HG02610 (cell line): ENCODE results near the gene COPS7A.

Experiments
- ATAC-seq: cut with Tn5 transposase; IDR thresholded peaks from one replicate; pipeline ENCODE4 v1.9.1; 2021; ENCODE audit warnings: mild to moderate bottlenecking, moderate library complexity; ENCODE audit not compliant: unreplicated experiment

The COPS7A gene

DNA sequence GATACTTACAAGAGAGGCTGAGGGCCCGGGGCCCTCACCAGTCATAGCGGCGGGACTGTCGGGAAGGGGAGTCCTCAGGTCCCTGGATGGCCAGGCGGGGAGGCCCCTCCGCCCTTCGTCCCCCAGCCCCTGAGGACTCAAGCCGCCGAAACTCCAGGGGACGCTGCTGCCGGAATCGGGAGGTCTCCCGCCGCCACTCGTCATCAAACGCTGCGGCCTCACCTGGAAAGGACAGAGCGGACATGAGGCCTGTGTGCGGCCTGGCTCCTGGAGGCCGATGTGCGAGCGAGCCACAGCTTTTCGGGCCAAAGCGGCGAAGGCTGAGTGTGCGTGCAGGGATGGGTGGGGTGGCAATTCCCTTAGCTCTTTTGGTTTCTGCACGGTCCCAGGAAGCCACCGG, 24.9 kb downstream of the COPS7A start:
- ATAC-seq = no peak

DNA sequence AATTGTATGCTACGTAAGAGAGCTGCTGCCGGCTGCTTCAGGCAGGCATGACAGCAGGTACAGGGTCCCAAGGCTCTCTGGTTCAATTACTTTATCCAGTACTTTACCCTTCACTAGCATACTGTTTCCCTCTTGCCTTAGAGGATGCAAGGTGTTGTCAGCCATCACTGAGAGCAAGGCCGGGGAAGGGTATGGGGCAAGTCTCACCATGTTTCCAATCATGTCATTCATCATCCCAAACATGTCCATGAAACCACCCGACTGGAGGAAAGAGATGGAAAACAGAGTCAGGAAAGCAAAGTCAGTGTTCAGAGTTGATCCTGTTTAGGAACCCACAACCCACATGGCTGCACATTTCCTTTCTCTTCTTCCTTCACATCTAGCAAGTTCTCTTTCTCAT, 26.7 kb downstream of the COPS7A start:
- no peak for ATAC-seq

DNA sequence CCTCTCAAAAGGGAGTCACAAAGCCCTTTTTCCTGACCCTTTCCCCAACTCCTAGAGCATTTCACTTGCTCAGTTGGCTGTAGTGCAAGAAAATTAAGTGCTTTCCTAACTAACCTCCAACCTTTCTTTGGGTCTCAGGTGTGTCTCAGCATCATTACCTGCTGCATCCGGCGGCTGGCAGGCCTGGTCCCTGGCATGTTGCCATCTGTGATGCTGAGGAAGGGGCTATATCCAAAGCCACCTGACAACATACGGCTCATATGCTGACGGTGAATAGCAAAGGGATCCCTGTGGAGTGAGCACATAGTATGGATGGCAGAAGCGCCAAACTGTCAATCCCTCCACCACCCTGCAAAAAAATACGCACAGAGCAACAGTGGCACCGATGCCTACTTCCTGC, 27.9 kb downstream of the COPS7A start:
- ATAC-seq = no peak

DNA sequence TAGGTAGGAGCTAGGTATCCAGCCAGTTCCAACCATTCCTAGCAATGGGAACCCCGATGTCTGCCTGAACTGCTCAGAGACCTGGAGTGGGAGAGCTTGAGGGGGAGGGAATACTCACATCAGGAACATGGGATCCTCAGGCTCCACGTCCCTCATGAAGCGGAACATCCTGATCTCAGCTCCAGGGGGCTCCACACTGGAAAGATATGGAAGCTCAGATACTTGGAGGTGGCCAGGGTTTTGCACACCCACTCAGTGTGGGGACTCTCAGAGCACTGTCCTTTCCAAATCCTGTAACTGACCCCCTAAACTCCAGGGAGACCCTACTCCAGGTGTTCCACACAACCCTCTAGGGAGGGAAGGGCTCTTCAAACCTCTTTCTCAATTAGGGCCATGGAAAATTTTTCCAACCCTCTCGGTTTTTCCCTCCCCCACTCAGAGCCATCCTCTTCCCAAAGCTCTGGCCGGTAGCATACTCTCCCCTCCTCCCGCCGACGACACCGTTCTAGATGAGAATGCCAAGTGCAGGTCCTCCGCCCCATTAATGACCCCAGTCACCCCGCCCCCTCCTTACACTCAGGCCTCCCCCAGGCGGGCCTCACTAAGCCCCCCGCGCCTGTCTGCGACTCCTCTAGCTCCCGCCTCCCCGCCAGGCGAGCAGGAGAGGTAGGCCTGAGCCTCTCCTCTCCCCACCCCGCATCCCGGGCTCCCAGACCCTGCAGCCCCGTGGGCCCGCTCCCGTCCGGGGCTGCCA, 28.5 kb downstream of the COPS7A start:
- no peak for ATAC-seq

DNA sequence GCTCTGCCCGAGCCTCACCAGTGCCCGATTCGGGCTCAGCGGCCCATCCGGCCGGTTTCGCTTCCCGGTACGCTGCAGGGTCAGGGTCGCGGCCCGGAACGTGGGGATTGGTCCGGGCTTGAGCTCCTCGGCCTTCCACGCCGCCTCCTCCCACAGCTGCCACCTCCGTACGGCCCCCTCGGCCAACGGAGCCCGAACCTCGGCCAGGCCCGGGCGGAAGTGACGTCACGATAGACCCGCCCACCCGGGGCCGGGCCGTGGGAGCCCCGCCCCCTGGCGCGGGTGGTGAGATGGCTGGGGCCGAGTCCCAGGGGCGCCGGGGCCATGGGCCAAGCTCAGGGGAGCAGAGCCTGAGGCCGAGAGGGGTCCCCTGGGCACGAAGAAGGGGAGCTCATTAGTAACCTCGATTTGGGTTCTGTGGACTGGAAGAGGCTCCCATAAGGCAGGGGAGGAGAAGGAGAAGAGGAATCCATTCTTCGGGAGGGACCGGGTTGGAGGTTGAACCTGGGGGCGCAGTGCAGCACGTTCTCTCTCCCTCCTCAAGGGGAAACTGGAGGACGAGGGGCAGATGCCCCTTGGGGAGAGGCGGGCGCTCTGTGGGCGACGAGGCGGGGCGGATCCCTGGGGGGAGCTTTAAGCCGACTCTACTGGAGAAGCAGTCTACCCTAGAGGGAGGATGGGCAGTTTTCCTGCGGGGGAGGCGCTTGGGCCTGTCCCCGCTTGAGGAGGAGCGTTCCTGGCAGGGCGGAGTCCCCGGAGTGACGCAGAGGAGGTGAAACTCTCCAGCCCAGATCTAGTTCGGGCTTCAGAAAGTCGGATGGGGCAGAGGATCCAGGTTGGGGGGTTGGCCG, 29.3 kb downstream of the COPS7A start, which contains the start of gene MLF2:
Gene MLF2, minus strand, starts transcription at position 221 of the 851 bp plus-strand sequence. CDS start 807 bp downstream, outside the sequence.
- peak; percentile 92 for ATAC-seq

DNA sequence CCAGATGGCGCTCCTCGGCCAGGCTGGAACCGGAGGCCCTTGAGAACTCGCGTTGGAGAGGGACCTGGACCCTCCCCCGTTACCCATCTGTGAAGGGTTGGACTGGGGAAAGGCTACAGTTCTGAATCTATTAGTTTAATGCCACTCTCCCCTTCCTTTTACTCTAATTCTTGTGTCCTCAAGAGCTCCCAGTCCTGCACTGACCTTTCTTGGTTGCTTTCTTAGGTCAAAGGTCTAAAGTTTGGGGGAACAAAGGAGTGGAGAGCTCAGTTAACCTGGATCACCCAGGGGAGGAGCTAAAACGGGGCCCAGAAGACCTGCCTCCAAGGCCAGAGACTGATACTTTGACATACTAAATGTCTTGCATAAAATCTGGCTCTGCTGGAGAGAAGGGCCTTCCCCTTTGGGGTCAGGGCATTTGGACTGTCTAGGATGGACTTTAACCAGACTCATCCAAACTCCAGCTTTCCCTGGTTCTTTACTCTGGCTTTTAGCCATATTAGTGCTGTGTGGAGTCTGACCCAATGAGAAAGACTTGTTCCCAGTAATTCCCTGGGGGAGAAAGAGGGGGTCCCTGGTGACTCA, 30.0 kb downstream of the COPS7A start:
- ATAC-seq = no peak

DNA sequence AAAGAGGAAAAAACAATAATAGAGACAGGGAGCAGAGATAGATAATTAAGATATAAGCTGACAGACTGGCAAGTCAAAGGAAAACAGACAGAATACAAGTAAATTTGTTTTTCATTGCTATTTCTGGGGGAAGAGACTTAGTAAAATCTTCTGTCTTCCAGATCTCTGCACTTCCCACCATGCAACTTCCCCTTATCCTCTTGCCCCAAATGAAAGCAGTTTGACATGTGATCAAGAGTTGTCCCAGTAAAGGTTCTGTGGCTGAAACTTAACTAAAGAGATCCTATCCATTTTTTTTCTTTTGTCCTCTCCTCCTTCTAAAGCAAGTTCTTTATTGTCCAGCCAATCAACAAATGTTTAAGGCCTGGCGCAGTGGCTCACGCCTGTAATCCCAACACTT, 30.6 kb downstream of the COPS7A start:
- no peak for ATAC-seq

DNA sequence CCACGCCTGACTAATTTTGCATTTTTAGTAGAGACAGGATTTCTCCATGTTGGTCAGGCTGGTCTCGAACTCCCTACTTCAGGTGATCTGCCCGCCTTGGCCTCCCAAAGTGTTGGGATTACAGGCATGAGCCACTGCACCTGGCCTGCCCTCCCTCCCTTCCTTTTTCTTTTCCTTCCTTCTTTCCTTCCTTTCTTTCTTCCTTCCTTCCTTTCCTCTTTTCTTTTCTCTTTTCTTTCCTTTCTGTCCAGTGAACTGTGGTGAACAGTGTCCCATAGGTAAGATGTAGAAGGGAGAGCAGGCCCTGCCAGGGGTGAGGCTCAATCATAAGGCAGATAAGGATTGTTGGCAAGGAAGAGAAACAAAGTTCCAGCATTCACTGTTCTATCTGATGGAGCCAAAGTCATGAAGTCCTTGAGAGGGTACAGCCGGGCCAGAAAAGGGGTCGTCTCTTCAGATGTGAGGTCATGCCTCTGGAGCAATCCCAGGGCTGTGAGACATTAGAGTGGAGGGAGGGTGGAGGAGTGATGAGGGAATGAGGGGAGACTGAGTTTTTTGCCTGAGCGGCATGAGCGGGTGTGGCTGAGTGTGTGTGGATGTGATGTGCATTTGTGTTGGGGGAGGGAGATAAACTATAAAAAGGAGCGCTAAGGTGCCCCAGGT, 33.3 kb downstream of the COPS7A start:
- ATAC-seq = no peak

DNA sequence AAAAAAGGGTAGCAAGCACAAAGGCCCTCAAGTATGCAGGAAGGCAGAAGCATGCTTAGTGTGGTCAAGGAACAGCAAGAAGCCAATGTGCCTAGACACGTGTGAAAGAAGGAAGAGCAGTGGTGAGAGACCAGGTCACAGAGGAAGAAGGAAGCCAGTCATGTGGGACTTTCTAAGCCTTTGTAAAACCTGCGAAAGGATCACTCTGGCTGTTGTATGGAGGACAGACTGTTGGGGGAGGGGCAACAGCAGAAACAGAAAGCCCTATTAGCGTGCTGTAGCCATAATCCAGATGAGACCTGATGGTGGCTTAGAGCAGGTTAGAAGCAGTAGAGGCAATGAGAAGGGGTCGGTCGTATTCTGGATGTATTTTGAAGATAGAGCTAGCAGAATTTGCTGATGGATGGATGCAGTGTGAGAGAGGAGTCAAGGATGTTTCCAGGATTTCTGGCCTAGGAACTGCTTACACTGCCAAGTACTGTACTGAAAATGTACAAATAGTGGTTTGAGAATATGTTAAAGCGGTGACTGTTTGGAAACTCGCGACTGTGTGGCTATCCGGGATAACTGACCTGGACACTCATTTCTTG, 34.8 kb downstream of the COPS7A start:
- ATAC-seq = no peak

DNA sequence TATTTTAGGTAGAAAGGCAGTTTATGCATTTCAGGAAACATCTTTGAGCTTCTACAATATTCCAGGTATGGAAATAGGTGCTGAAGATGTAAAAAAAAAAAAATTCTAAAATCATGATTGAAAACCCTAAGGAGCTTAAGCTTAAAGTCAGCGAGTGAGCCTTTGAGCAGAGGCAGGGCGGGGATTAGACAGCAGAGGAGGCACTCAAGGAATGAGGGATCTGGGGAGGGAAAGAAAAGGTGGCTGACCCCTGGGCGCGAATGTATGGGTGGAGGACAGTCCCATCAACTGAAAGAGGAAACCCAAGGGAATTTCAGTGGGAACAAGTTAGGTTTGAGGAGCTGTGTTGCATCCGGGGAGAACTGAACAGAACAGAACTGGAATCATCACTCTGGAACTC, 35.9 kb downstream of the COPS7A start:
- no peak for ATAC-seq

DNA sequence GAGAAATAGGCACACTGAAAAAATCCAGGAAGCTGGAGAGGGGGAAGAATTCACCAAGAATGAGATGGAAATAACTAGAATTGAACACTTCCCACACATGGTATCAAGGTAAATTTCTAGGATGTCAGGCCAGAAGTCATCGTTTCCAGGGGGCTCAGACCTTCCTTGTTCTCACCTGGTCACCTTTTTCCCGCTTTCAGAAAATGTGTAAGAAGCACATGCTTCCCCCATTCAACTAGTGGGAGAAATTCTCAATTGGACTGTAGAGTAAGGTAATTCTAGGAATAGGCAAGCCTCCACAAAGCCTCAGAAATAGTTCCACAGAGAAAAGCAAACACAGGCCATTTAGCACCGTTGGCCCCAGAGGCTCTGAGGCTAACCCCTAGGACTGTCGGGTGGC, 39.5 kb downstream of the COPS7A start:
- no peak for ATAC-seq

DNA sequence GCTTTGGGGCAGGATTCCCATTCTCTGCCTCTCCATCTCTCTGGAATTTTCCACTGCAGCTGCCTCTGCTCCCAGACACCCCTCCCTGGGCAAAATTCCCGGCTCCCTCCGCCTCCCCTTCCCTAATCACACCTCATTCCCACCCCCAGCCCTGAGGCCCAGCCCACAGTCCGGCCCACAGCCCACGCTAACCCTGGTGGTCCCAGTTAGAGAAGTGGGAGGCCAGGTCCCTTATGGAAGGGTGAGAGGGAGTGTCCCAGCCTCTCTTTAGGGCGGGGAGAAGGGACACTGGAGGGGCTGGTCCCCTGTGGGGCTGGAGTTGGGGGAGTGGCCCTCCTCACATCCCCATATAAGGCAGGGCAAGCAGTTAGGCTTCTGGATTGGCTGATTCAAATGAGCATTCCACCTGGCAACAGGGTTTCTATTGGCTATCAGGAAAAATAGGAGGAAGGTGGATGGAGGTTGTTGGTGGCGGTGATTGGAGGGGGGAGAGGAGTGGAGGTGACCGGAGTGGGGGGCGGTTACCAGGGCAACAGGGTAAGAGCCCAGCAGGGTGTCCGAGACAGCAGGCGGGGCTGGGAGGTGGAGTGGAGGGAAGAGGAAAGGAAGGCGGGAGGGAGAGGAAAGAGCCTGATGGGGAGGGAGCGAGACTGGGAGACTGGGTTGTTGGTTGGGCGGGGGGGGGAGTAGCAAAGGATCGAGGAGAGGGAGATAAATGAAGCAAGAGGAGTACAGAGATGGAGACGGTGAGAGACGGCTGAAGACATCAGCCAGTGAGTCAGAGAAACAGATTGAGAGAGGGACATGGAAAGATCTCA, 40.4 kb downstream of the COPS7A start:
- peak; percentile 81 for ATAC-seq

DNA sequence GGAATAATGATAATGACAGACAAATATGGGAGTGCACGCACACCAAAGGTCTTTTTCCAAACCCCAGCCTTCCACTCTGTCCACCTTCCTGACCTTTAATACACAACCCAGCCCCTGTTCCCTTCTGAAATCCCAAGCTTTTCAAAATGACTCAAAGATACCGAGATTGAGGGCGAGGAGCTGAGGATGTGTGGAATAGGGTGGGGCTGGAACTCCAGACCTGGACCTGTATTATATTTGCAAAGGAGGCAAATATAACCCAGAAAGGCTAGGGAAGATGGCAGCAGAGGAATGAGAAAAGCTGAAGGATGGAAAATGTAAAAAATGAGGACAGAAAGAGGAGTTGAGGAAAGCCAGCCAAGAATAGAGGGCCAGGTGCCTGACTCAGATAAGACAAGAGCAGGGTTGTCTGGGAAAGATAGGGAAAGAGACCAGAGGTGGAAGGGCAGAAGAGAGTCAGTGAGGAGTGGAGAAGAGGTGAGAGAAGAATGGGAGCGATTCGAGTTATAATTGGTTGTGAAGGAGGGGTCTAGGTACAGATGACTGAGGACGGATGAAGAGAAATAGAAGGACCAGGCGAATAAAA, 41.3 kb downstream of the COPS7A start:
- ATAC-seq = no peak

DNA sequence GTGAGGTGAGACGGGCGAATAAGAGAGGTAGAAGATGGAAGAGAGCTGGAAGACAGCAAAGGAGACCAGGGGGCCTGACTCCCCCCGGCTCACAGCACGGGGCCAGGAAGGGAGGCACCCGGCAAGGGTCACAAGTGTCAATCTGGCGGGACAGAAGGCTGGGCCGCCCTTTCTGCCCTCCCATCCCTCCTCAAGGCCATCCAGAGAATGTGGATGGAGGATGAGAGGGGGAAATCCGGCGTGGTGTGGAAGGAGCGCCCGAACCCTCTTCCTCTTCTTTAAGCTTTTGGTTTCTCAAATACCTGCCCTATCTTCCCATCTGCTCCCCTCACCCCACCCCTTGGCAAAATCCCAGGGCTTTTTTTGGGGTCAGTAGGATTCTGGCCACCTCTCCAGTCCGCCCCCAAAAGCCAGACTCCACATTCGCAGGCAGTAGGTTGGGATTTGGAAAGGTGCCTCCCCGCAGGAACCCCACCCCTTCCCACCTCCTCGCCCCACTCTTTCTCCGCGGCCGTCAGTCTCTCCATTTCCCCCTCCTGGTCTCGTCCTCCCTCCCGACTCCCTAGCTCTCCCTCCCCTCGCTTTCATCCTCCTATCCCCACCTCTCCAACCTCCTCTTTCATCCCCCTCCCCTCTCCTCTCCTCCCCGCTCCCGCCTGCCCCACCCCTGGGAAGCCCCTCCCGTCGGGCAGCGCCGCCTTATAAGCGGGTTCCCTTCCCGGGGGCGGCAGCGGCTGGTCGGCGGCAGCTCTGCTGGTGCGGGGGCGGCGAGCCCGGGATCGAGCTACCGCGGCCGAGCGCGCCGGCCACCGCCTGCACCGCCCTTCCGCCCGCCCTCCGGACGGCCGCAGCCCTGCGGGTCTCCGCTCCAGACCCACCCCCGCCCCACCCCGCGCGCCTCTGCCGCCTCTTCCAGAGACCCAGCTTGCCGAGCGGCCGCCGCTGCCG, 42.1 kb downstream of the COPS7A start, which contains the start of gene PTMS:
Gene PTMS, plus strand, starts transcription at position 730 of the 948 bp plus-strand sequence. CDS start 343 bp downstream, outside the sequence.
- ATAC-seq = peak; percentile 8

DNA sequence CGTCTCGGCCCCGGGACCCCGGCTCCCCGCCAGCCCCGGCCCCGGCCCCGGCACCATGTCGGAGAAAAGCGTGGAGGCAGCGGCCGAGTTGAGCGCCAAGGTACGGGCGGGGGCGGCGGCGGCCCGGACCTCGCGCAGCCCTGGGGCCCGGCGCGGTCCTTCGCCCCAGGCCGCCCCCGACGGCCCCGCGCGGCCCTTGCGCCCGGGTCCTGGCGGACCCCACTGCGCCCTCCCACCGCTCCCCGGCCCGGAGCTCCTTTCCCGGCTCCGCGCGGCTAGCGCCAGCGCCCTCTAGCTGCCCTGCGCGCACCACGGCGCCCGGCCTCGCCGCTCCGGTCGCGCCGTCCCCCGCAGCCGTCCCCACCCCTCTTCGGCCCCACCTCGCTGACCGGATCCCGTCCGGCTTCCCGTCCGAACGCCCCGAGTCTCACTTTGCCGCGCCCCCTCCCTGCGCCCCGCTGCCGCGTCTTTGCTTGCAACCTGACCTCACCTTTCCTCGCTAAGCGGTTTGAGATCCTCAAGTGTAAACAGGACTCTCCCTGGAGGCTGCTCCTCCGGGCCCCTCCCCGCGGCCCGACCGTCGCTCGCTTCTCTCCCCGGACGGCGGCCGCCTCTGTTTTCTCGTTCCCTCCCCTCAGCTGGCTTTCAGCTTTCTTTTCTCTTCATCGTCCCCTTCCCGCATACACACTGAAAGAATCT, 43.0 kb downstream of the COPS7A start:
- peak; percentile 40 for ATAC-seq

DNA sequence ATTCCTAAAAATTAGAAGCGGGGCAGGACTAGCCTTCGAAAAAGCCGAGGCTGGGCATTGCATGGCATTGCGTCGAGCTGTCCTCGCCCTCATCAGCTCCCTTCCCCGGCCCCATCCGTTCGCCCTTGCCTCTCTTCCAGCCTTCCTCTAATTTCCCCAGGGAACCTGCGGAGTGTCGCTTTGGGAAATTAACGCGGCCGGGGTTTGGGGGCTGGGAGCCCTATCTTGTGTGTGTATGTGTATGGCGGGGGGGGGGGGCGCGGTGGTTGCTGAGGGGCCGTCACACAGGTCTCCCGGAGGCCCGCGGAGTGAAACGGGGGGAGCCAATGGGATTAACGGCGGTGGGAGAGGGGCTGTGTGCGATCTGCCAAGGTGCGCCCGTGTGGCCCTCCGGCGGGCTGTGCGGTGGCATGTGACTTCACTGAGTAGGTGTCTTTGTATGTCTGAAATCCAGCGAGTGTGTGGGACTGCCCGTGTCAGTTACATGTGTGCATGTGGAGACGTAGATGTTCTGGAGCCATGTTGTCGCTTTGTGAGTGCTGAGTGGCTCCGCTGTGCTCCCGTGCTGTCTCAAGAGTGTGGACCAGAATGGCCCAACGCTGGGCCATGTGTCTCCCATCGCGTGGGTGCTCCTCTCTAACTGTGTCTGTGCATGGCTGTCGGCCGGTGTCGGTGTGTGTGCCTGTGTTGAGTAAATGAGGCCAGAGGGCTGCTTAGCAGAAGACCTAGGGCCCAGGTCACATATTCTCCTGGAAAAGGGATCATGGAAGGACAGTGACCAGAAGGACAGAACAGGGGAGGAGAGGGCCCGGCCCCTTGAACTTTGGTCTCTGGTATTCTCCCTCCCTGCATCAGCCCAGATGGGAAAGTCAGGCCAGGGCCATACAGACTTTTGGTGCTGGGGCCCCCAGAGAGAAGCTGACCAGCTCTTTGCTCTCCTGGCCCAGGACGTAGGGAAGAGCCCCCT, 43.8 kb downstream of the COPS7A start:
- no peak for ATAC-seq
